GM21576 (cell line): ENCODE measurements around the gene AOC3.
"Not testable (repeated sequence)": the region's sequence is repeated elsewhere in the genome, so short reads cannot be mapped to it uniquely, and the experiment has no call there.

Experiments
- ATAC-seq: cut with Tn5 transposase; IDR thresholded peaks from one replicate; pipeline ENCODE4 v1.9.1; 2021; ENCODE audit warnings: mild to moderate bottlenecking, moderate library complexity; ENCODE audit not compliant: unreplicated experiment

The AOC3 gene

GRCh38 chr17:42843358-42843934 is 7.6 kb upstream of the AOC3 start:
- no peak for ATAC-seq

- ATAC-seq = no peak
Observed at GRCh38 chr17:42844271-42844670, 6.7 kb upstream of the AOC3 start, which contains the start of gene AOC2. Gene AOC2 (plus strand): TSS chr17:42844580. CDS start chr17:42844627, 47 bp downstream.

GRCh38 chr17:42844761-42845555 is 6.0 kb upstream of the AOC3 start:
- no peak for ATAC-seq

- ATAC-seq = no peak
Observed at GRCh38 chr17:42845556-42845917, 5.5 kb upstream of the AOC3 start.

- ATAC-seq = no peak
Observed at GRCh38 chr17:42845918-42846593, 4.9 kb upstream of the AOC3 start.

- no peak for ATAC-seq
Observed at GRCh38 chr17:42846594-42847280, 4.3 kb upstream of the AOC3 start.

GRCh38 chr17:42848093-42848492 is 2.9 kb upstream of the AOC3 start:
- no peak for ATAC-seq

- ATAC-seq = no peak
Observed at GRCh38 chr17:42849031-42849430, 2.0 kb upstream of the AOC3 start.

- no peak for ATAC-seq
Observed at GRCh38 chr17:42849451-42850181, 1.4 kb upstream of the AOC3 start.

- ATAC-seq = not testable (repeated sequence)
Observed at GRCh38 chr17:42851371-42852240, 607 bp downstream of the AOC3 start.

- ATAC-seq = no peak
Observed at GRCh38 chr17:42852351-42852750, 1.4 kb downstream of the AOC3 start.

- no peak for ATAC-seq
Observed at GRCh38 chr17:42853004-42853403, 2.0 kb downstream of the AOC3 start.

GRCh38 chr17:42853597-42853967 is 2.6 kb downstream of the AOC3 start:
- ATAC-seq = no peak

GRCh38 chr17:42853968-42854790 is 3.2 kb downstream of the AOC3 start:
- no peak for ATAC-seq

GRCh38 chr17:42855048-42855596 is 4.1 kb downstream of the AOC3 start:
- ATAC-seq = no peak

GRCh38 chr17:42856093-42856492 is 5.1 kb downstream of the AOC3 start:
- ATAC-seq = not testable (repeated sequence)

GRCh38 chr17:42856516-42856915 is 5.5 kb downstream of the AOC3 start:
- not testable (repeated sequence) for ATAC-seq

- ATAC-seq = no peak
Observed at GRCh38 chr17:42857389-42857788, 6.4 kb downstream of the AOC3 start.

- no peak for ATAC-seq
Observed at GRCh38 chr17:42865638-42866094, 14.7 kb downstream of the AOC3 start.
